Mucosa of descending colon (tissue), 3 donors: ENCODE measurements around the gene UCMA. TPM values are rescaled to one million over a fixed set of nuclear protein-coding genes. Genes with fewer than 3 reads are reported as not detected.

Experiments
- ATAC-seq: fragments of 200-7000 bp; cut with Tn5 transposase; one replicate; pipeline ENCODE4 v1.9.1; 2020; ENCODE audit warnings: mild to moderate bottlenecking, moderate library complexity
- DNase-seq, 3 donors: peaks; one replicate each; pipeline ENCODE4 v3.0.0-alpha.2; 2020
- H3K36me3 ChIP-seq: fragments of 200-600 bp; one replicate; pipeline ENCODE4 v1.8.0; 2021; ENCODE audit warnings: low read depth, mild to moderate bottlenecking
- H3K4me1 ChIP-seq: fragments of 200-600 bp; one replicate; pipeline ENCODE4 v1.8.0; 2021; ENCODE audit warnings: low read depth, mild to moderate bottlenecking
- H3K4me3 ChIP-seq: fragments of 200-600 bp; one replicate; pipeline ENCODE4 v1.8.0; 2021; ENCODE audit warnings: mild to moderate bottlenecking
- H3K9me3 ChIP-seq: fragments of 200-600 bp; one replicate; pipeline ENCODE4 v1.8.0; 2021; ENCODE audit warnings: mild to moderate bottlenecking
- intact Hi-C, 2 donors: fragments of 100-400 bp; cut with DNase I in 1 of 2; cut with micrococcal nuclease in 1 of 2; formaldehyde crosslinking; loops; one replicate each; pipeline versions ENCODE4 v1.11.0 to v1.11.1; 2022; cut with DNase I, micrococcal nuclease
- total RNA-seq, 3 donors: library from RNA; stranded (reverse); fragmentation: NEBNext Ultra II Directional in 2 of 3; extraction: Animal tissue kit (Norgen Biotek cat#: 25700) in 2 of 3; gene quantifications; one replicate each; pipeline versions ENCODE4 v1.2.1 to v1.2.4, GENCODE V29; 2021 to 2023
- TF ChIP-seq, protein P1 (sequence below): fragments of 200-600 bp; IDR thresholded peaks from one replicate; pipeline ENCODE4 v1.8.0; 2022; ENCODE audit warnings: antibody characterized with exemption, mild to moderate bottlenecking
- donor health status: DM: no; HTN: no; CAD: no; lungs with moderate emphysema.
- donor health status: DM: no; HTN: no; CAD: no.
- donor health status: DM: no; HTN: yes; CAD: no.

The UCMA gene
- total RNA-seq, 3 donors from 2014 or later = not detected

DNA sequence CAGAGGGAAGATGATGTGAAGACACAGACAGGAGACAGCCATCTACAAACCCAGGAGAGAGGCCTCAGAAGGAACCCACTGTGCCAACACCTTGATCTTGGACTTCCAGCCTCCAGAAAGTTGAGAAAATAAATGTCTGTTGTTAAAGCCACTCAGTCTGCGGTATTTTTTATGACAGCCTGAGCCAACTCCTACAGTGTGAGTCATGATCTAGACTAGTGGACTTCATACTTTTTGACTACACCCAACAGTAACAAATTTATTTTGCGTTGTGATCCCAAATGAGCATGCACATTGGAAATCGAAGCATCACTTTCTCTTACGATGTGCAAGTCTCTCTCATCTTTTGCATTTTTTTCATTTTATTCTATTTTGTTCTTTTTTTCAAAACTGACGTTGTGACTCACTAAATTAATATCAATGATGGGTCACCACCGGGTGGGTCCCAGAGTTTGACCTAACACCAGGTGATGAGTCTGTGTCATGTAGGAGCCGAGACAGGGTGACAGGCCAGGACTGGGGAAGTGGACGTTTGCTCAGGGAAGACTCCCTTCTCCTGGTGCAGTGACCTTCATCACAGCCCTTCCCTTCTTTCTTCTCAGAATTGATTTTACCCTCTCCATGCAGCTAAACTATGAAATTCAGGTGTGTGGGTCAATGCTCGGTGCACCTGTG is 36.8 kb upstream of the UCMA start:
- peak; percentile 95 for ATAC-seq
- Histone ChIP-seq H3K9me3 (no peaks in the 10 kb centered on the region), H3K4me3 (no peak overlapping the region), H3K4me1 (peaks cover 12% of the 10 kb centered on the region), H3K36me3 (no peaks in the 10 kb centered on the region)
- intact Hi-C loops = no loop called here
- TF ChIP-seq, protein P1, sequence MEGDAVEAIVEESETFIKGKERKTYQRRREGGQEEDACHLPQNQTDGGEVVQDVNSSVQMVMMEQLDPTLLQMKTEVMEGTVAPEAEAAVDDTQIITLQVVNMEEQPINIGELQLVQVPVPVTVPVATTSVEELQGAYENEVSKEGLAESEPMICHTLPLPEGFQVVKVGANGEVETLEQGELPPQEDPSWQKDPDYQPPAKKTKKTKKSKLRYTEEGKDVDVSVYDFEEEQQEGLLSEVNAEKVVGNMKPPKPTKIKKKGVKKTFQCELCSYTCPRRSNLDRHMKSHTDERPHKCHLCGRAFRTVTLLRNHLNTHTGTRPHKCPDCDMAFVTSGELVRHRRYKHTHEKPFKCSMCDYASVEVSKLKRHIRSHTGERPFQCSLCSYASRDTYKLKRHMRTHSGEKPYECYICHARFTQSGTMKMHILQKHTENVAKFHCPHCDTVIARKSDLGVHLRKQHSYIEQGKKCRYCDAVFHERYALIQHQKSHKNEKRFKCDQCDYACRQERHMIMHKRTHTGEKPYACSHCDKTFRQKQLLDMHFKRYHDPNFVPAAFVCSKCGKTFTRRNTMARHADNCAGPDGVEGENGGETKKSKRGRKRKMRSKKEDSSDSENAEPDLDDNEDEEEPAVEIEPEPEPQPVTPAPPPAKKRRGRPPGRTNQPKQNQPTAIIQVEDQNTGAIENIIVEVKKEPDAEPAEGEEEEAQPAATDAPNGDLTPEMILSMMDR = no peak
- peak in 1 of 3 donors; percentile 35 for DNase-seq

DNA sequence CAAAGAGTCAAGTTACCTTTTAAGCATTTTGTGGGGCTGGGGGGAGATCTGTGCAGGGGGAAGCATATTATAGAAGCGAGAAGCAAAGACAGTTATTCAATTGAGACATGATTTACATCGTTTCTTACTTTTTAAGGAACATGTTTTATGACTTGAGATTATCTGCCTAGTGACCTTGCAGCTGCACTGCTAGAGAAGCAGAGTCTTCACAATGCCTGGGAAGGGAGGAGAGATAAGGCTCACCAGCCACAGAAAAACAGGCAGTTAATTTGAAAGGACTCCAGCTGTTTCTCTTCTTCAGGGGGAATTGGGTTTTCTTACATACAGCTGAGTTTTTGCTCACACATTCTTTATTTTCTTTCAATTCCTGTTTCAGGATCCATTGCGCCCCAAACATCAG is 34.7 kb upstream of the UCMA start:
- Histone ChIP-seq H3K4me3 (no peak overlapping the region), H3K36me3 (no peaks in the 10 kb centered on the region), H3K9me3 (no peaks in the 10 kb centered on the region), H3K4me1 (peaks cover 12% of the 10 kb centered on the region)
- TF ChIP-seq, protein P1 = no peak
- intact Hi-C loops = no loop called here
- DNase-seq (no peak), ATAC-seq (no peak)

DNA sequence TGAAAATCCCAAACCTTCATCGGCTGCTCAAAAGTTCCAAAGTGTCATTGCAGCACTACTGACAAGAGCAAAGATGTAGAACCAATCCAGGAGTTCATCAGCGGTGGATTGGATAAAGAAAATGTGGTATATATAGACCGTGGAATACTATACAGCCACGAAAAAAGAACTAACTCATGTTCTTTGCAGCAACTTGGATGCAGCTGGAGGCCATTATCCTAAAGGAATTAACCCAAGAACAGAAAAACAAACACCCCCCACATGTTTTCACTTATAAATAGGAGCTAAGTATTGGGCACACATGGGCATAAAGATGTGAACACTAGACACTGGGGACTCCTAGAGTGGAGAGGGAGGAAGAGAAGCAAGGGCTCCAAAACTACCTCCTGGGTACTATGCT is 34.1 kb upstream of the UCMA start:
- Histone ChIP-seq H3K4me1 (peaks cover 12% of the 10 kb centered on the region), H3K36me3 (no peaks in the 10 kb centered on the region), H3K9me3 (no peaks in the 10 kb centered on the region), H3K4me3 (no peak overlapping the region)
- intact Hi-C loops = no loop called here
- TF ChIP-seq, protein P1 = no peak
- DNase-seq (no peak), ATAC-seq (no peak)

DNA sequence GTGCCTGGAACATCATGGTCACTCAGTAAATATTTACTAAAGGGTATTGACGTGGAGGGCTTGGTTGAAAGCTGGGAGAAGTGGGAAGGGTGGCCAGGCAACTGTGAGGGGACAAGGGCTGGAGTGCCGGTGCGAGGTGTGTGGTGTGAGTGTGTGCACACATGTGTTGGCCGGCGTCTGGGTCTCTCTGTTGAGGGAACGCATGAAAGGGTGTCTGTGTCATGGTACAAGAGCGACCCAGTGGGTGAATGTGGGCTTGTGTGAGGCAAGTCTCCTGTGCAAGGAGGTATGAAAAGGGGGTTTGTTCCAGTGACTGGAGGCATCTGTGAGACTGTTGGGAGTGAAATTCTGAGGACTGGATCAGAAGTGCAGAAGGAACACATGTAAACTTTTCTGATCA is 29.4 kb upstream of the UCMA start:
- no peak overlapping the region for H3K4me3 ChIP-seq
- no peaks in the 10 kb centered on the region for H3K4me1 ChIP-seq
- H3K36me3 ChIP-seq = no peaks in the 10 kb centered on the region
- ATAC-seq = no peak
- intact Hi-C loops = no loop called here
- TF ChIP-seq, protein P1 = no peak
- H3K9me3 ChIP-seq = no peaks in the 10 kb centered on the region
- DNase-seq = no peak

GRCh38 chr10:13262433-13262832 is 28.3 kb upstream of the UCMA start:
- ATAC-seq (no peak), DNase-seq (no peak)
- intact Hi-C loops = no loop called here
- Histone ChIP-seq H3K4me3 (no peak overlapping the region), H3K9me3 (no peaks in the 10 kb centered on the region), H3K36me3 (no peaks in the 10 kb centered on the region), H3K4me1 (no peaks in the 10 kb centered on the region)
- TF ChIP-seq, protein P1 = no peak

DNA sequence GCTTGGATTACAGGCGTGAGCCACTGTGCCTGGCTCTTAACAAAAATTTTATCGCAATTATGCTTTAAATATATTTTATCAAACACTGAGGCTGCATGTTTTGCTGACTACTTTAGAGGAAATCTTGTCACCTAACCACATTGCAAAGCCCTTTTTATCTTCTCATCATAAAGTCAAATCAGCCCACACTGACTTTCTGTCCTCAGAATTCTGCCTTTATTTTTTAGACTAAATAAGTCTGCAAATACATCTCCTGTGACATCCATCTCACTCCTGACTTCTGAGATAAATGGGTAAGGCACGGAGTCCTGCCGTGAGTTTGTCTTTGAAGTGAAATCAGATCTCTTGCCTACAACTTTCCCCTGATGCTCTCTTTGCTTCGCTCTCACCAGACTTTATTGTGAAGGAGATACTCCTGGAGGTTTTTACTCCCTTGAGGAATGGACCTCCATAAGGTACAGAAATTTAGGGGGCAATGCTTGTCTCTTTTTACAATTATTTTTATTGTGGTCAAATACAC is 23.5 kb upstream of the UCMA start:
- no peaks in the 10 kb centered on the region for H3K9me3 ChIP-seq
- H3K4me1 ChIP-seq = no peaks in the 10 kb centered on the region
- TF ChIP-seq, protein P1 = no peak
- no peak overlapping the region for H3K4me3 ChIP-seq
- intact Hi-C loops = no loop called here
- H3K36me3 ChIP-seq = no peaks in the 10 kb centered on the region
- DNase-seq (no peak), ATAC-seq (no peak)
